Measurements from ENCODE around the gene LRRC23. TPM values are rescaled to one million over a fixed set of nuclear protein-coding genes. Genes with fewer than 3 reads are reported as not detected.

Gene LRRC23
- polyA plus RNA-seq, 1 donor from 2014 or later = 20.5 TPM

DNA sequence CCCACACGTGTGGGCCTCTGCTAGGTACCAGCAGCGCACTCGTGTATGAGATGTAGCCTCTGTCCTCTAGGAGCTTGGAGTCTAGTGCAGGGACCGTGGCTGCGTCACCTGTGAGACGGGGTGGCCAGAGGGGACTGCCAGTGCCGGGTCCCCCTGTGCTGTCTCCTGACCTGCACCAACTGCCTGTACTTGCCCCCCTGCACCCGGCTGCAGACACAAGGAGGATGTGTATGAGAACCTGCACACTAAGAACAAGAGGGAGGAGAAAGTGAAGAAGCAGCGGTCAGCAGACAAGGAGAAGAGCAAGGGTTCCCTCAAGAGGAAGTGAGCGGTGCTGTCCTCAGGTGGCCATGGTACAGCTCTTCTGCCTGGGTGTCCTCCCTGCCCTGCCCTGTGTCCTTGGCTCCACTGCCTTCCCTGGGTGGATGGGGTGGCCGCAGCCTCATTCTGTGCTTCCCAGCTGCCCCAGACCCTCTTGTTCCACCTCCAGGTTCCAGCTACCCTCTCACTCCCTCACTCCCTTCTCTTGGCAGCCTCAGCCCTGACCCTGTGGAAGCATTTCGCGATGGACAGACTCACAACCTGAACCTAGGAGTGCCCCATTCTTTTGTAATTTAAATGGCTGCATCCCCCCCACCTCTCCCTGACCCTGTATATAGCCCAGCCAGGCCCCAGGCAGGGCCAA is 56.1 kb downstream of the LRRC23 start:
- Histone ChIP-seq H3K27ac (ENCODE audit: low read length) (no peak overlapping the region), H3K9me2 (ENCODE audit: insufficient read depth, low read length) (no peaks in the 10 kb centered on the region), H3K36me3 (ENCODE audit: insufficient read depth, low read length) (no peaks in the 10 kb centered on the region), H3F3A (ENCODE audit: insufficient read depth, low read length, poor library complexity, severe bottlenecking) (no peaks in the 10 kb centered on the region), H3K4me2 (ENCODE audit: low read length) (no peak overlapping the region), H4K20me1 (ENCODE audit: insufficient read depth) (no peaks in the 10 kb centered on the region), H3K9me3 (ENCODE audit: low read length) (no peaks in the 10 kb centered on the region), H3K79me2 (replicated peaks; ENCODE audit: insufficient read depth, low read length) (no peaks in the 10 kb centered on the region), H3K27me3 (ENCODE audit: insufficient read depth, low read depth, low read length) (no peaks in the 10 kb centered on the region), H3K4me3 (ENCODE audit: low read length) (no peak overlapping the region), H2AFZ (ENCODE audit: low read depth, low read length) (no peak overlapping the region), H3K9ac (ENCODE audit: low read length) (no peak overlapping the region)
- TF ChIP-seq, protein P1, sequence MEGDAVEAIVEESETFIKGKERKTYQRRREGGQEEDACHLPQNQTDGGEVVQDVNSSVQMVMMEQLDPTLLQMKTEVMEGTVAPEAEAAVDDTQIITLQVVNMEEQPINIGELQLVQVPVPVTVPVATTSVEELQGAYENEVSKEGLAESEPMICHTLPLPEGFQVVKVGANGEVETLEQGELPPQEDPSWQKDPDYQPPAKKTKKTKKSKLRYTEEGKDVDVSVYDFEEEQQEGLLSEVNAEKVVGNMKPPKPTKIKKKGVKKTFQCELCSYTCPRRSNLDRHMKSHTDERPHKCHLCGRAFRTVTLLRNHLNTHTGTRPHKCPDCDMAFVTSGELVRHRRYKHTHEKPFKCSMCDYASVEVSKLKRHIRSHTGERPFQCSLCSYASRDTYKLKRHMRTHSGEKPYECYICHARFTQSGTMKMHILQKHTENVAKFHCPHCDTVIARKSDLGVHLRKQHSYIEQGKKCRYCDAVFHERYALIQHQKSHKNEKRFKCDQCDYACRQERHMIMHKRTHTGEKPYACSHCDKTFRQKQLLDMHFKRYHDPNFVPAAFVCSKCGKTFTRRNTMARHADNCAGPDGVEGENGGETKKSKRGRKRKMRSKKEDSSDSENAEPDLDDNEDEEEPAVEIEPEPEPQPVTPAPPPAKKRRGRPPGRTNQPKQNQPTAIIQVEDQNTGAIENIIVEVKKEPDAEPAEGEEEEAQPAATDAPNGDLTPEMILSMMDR (IDR thresholded peaks at IDR 0.05; ENCODE audit: poor library complexity, severe bottlenecking) = no peak
- TF ChIP-seq EZH2 (IDR thresholded peaks at IDR 0.05; ENCODE audit: borderline replicate concordance, insufficient read depth, low read length, poor library complexity, severe bottlenecking) (no peak), TAF1 (IDR thresholded peaks at IDR 0.05; ENCODE audit: low read depth) (no peak)

- Histone ChIP-seq H3K27me3 (ENCODE audit: insufficient read depth, low read depth, low read length) (no peaks in the 10 kb centered on the region), H3K27ac (ENCODE audit: low read length) (no peak overlapping the region), H3K9me3 (ENCODE audit: low read length) (no peaks in the 10 kb centered on the region), H3K79me2 (replicated peaks; ENCODE audit: insufficient read depth, low read length) (no peaks in the 10 kb centered on the region), H3K36me3 (ENCODE audit: insufficient read depth, low read length) (no peaks in the 10 kb centered on the region), H3K4me3 (ENCODE audit: low read length) (no peak overlapping the region), H2AFZ (ENCODE audit: low read depth, low read length) (no peak overlapping the region), H3K9ac (ENCODE audit: low read length) (no peak overlapping the region), H4K20me1 (ENCODE audit: insufficient read depth) (no peaks in the 10 kb centered on the region), H3K9me2 (ENCODE audit: insufficient read depth, low read length) (no peaks in the 10 kb centered on the region), H3K4me2 (ENCODE audit: low read length) (no peak overlapping the region), H3F3A (ENCODE audit: insufficient read depth, low read length, poor library complexity, severe bottlenecking) (no peaks in the 10 kb centered on the region)
- TF ChIP-seq EP300 (conservative IDR thresholded peaks at IDR 0.05; ENCODE audit: poor library complexity, severe bottlenecking) = no peak
- TF ChIP-seq SMC3 (conservative IDR thresholded peaks at IDR 0.05; ENCODE audit: poor library complexity) = no peak
- TF ChIP-seq POLR2AphosphoS5 (IDR thresholded peaks at IDR 0.05) = no peak
- no peak for TF ChIP-seq EZH2 (IDR thresholded peaks at IDR 0.05; ENCODE audit: borderline replicate concordance, insufficient read depth, low read length, poor library complexity, severe bottlenecking)
- no peak for TF ChIP-seq MXI1 (conservative IDR thresholded peaks at IDR 0.05; ENCODE audit: poor library complexity, severe bottlenecking)
- no peak for TF ChIP-seq RAD21 (conservative IDR thresholded peaks at IDR 0.05)
- no peak for TF ChIP-seq TAF1 (IDR thresholded peaks at IDR 0.05; ENCODE audit: low read depth)
- TF ChIP-seq, protein P1 (IDR thresholded peaks at IDR 0.05; ENCODE audit: poor library complexity, severe bottlenecking) = no peak
- no peak for TF ChIP-seq REST (IDR thresholded peaks at IDR 0.05; ENCODE audit: borderline replicate concordance)
Observed at GRCh38 chr12:6961278-6961694, 56.7 kb downstream of the LRRC23 start.

Measured in neural cell (in vitro differentiated cells).